WTC11 (cell line): Measurements from ENCODE around the gene PIN4.

Experiments
- CBFB ChIP-seq: sonication (generic); formaldehyde crosslinking; IDR thresholded peaks from 2 replicates; pipeline ENCODE4 v1.8.1; 2022; ENCODE audit warnings: mild to moderate bottlenecking, low read depth, missing genetic modification reagents
- ESRRA ChIP-seq: sonication (generic); formaldehyde crosslinking; IDR thresholded peaks from 2 replicates; pipeline ENCODE4 v1.8.1; 2022; ENCODE audit warnings: mild to moderate bottlenecking, missing genetic modification reagents, borderline replicate concordance
- JUN ChIP-seq: sonication (generic); formaldehyde crosslinking; IDR thresholded peaks from 2 replicates; pipeline ENCODE4 v1.8.0; 2023; ENCODE audit warnings: mild to moderate bottlenecking, missing genetic modification reagents
- NR1H2 ChIP-seq: sonication (generic); formaldehyde crosslinking; IDR thresholded peaks from 2 replicates; pipeline ENCODE4 v1.9.0; 2021; ENCODE audit warnings: mild to moderate bottlenecking, moderate library complexity, missing genetic modification reagents
- NR3C1 ChIP-seq: sonication (generic); formaldehyde crosslinking; conservative IDR thresholded peaks from 2 replicates; pipeline ENCODE4 v1.8.1; 2023; ENCODE audit warnings: low read depth, mild to moderate bottlenecking, missing genetic modification reagents
- PRRX2 ChIP-seq: fragments of 250-450 bp; sonication (Bioruptor Pico); IDR thresholded peaks from 2 replicates; pipeline ENCODE4 v1.8.0; 2021; ENCODE audit warnings: mild to moderate bottlenecking
- SMAD4 ChIP-seq: sonication (generic); formaldehyde crosslinking; IDR thresholded peaks from 2 replicates; pipeline ENCODE4 v1.8.0; 2022; ENCODE audit warnings: mild to moderate bottlenecking, missing genetic modification reagents
- ZNF423 ChIP-seq: fragments of 250-450 bp; sonication (Bioruptor Pico); IDR thresholded peaks from 2 replicates; pipeline ENCODE4 v2.1.2; 2022; ENCODE audit warnings: mild to moderate bottlenecking, moderate library complexity
- TF ChIP-seq, protein P1 (sequence below): fragments of 200-600 bp; IDR thresholded peaks from 2 replicates; pipeline ENCODE4 v1.8.0; 2022; ENCODE audit warnings: antibody characterized with exemption
- TF ChIP-seq, protein P2 (sequence below): sonication (generic); formaldehyde crosslinking; IDR thresholded peaks from 2 replicates; pipeline ENCODE4 v1.8.1; 2023; ENCODE audit warnings: mild to moderate bottlenecking, missing genetic modification reagents, moderate library complexity
- TF ChIP-seq, protein P3 (sequence below): sonication (generic); formaldehyde crosslinking; IDR thresholded peaks from 2 replicates; pipeline ENCODE4 v1.8.0; 2022; ENCODE audit warnings: mild to moderate bottlenecking, missing genetic modification reagents
- TF ChIP-seq, protein P4 (sequence below): sonication (generic); formaldehyde crosslinking; IDR thresholded peaks from 2 replicates; pipeline ENCODE4 v1.8.1; 2023; ENCODE audit warnings: mild to moderate bottlenecking, missing genetic modification reagents, borderline replicate concordance
- TF ChIP-seq, protein P5 (sequence below): sonication (generic); formaldehyde crosslinking; IDR thresholded peaks from 2 replicates; pipeline ENCODE4 v1.8.1; 2023; ENCODE audit warnings: mild to moderate bottlenecking, moderate library complexity, missing genetic modification reagents

DNA sequence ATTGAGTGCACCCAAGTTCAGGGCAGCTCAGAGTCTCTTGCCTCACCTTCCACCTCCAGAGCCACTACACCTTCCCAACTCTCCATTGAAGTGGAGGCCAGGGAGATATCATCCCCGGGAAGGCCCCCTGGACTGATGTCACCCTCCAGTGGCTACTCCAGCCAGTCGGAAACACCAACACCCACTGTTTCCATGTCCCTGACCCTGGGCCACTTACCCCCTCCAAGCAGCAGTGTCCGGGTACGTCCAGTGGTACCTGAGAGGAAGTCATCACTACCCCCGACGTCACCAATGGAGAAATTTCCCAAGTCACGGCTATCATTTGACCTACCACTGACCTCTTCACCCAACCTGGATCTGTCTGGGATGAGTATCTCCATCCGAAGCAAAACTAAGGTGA, 42.0 kb upstream of the PIN4 start:
- TF ChIP-seq PRRX2 (CRISPR knock-in tag) (no peak), ESRRA (no peak), NR1H2 (CRISPR knock-in tag) (no peak), SMAD4 (no peak), ZNF423 (CRISPR knock-in tag) (no peak), CBFB (CRISPR knock-in tag) (no peak), NR3C1 (CRISPR knock-in tag) (no peak), JUN (CRISPR knock-in tag) (no peak)
- TF ChIP-seq, protein P1, sequence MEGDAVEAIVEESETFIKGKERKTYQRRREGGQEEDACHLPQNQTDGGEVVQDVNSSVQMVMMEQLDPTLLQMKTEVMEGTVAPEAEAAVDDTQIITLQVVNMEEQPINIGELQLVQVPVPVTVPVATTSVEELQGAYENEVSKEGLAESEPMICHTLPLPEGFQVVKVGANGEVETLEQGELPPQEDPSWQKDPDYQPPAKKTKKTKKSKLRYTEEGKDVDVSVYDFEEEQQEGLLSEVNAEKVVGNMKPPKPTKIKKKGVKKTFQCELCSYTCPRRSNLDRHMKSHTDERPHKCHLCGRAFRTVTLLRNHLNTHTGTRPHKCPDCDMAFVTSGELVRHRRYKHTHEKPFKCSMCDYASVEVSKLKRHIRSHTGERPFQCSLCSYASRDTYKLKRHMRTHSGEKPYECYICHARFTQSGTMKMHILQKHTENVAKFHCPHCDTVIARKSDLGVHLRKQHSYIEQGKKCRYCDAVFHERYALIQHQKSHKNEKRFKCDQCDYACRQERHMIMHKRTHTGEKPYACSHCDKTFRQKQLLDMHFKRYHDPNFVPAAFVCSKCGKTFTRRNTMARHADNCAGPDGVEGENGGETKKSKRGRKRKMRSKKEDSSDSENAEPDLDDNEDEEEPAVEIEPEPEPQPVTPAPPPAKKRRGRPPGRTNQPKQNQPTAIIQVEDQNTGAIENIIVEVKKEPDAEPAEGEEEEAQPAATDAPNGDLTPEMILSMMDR, result no peak
- TF ChIP-seq, protein P2, sequence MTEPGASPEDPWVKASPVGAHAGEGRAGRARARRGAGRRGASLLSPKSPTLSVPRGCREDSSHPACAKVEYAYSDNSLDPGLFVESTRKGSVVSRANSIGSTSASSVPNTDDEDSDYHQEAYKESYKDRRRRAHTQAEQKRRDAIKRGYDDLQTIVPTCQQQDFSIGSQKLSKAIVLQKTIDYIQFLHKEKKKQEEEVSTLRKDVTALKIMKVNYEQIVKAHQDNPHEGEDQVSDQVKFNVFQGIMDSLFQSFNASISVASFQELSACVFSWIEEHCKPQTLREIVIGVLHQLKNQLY (CRISPR knock-in tag), result no peak
- TF ChIP-seq, protein P3, sequence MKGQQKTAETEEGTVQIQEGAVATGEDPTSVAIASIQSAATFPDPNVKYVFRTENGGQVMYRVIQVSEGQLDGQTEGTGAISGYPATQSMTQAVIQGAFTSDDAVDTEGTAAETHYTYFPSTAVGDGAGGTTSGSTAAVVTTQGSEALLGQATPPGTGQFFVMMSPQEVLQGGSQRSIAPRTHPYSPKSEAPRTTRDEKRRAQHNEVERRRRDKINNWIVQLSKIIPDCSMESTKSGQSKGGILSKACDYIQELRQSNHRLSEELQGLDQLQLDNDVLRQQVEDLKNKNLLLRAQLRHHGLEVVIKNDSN, result no peak
- TF ChIP-seq, protein P4, sequence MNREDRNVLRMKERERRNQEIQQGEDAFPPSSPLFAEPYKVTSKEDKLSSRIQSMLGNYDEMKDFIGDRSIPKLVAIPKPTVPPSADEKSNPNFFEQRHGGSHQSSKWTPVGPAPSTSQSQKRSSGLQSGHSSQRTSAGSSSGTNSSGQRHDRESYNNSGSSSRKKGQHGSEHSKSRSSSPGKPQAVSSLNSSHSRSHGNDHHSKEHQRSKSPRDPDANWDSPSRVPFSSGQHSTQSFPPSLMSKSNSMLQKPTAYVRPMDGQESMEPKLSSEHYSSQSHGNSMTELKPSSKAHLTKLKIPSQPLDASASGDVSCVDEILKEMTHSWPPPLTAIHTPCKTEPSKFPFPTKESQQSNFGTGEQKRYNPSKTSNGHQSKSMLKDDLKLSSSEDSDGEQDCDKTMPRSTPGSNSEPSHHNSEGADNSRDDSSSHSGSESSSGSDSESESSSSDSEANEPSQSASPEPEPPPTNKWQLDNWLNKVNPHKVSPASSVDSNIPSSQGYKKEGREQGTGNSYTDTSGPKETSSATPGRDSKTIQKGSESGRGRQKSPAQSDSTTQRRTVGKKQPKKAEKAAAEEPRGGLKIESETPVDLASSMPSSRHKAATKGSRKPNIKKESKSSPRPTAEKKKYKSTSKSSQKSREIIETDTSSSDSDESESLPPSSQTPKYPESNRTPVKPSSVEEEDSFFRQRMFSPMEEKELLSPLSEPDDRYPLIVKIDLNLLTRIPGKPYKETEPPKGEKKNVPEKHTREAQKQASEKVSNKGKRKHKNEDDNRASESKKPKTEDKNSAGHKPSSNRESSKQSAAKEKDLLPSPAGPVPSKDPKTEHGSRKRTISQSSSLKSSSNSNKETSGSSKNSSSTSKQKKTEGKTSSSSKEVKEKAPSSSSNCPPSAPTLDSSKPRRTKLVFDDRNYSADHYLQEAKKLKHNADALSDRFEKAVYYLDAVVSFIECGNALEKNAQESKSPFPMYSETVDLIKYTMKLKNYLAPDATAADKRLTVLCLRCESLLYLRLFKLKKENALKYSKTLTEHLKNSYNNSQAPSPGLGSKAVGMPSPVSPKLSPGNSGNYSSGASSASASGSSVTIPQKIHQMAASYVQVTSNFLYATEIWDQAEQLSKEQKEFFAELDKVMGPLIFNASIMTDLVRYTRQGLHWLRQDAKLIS (CRISPR knock-in tag), result no peak
- TF ChIP-seq, protein P5, sequence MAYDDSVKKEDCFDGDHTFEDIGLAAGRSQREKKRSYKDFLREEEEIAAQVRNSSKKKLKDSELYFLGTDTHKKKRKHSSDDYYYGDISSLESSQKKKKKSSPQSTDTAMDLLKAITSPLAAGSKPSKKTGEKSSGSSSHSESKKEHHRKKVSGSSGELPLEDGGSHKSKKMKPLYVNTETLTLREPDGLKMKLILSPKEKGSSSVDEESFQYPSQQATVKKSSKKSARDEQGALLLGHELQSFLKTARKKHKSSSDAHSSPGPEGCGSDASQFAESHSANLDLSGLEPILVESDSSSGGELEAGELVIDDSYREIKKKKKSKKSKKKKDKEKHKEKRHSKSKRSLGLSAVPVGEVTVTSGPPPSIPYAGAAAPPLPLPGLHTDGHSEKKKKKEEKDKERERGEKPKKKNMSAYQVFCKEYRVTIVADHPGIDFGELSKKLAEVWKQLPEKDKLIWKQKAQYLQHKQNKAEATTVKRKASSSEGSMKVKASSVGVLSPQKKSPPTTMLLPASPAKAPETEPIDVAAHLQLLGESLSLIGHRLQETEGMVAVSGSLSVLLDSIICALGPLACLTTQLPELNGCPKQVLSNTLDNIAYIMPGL, result no peak
